Peyer's patch (tissue), 4 donors: ENCODE measurements around the gene PDE6A.
A peak's percentile ranks its signal among the peaks of the same experiment; 100 is the strongest.

ENCODE experiments used
- CTCF ChIP-seq, 6 experiments: fragments of 450-650 bp in 4 of 6; fragments of 200-600 bp in 2 of 6; sonication (generic) in 1 of 6; IDR thresholded peaks; one replicate each; pipeline ENCODE4 v1.5.1; 2017 to 2019; ENCODE audit warnings: antibody characterized with exemption in 6 of 6, mild to moderate bottlenecking in 3 of 6, moderate library complexity in 1 of 6
- POLR2A ChIP-seq, 2 donors: fragments of 450-650 bp; IDR thresholded peaks; one replicate each; pipeline ENCODE4 v1.5.1; 2017; ENCODE audit warnings: antibody characterized with exemption in 2 of 2, mild to moderate bottlenecking in 2 of 2, moderate library complexity in 2 of 2

GRCh38 chr5:149961957-149962409 is 17.4 kb upstream of the PDE6A start:
- TF ChIP-seq CTCF (IDR thresholded peaks at IDR 0.05) (peak in 4 of 6 experiments; percentile 23 to 64 (median 53)), POLR2A (IDR thresholded peaks at IDR 0.05) (no peak)
